ENCODE measurements around the gene LPXN.

The LPXN gene

DNA sequence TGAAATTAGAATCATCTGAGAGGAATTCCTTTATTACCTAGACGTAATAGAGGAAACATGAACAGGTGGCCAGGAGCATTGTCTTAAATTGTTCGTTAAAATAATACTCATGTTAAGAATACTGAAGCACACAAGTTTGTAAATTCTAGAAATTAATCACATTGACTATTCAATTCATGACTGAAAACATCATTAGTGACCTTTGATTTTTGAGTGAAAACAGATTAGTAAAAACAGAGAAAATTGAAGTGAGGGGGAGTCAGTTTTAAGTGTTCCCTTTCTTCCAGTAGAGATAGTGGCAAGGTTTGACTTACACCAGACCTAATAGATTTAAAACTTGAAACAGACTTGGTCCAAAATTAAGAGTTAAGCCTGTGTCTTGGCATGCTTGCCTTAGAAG lies 4.7 kb upstream of the LPXN start:
- TF ChIP-seq CTCF (conservative IDR thresholded peaks at IDR 0.05; ENCODE audit: low read length): no peak
- no peak for DNase-seq (ENCODE audit: low read depth)
- H3K4me3 ChIP-seq (ENCODE audit: low read length): peak overlapping the region; percentile 86

GRCh38 chr11:58579192-58580129 lies 3.8 kb upstream of the LPXN start:
- DNase-seq (ENCODE audit: low read depth): peak; percentile 90
- H3K4me3 ChIP-seq (ENCODE audit: low read length): peak overlapping the region; percentile 86
- TF ChIP-seq CTCF (conservative IDR thresholded peaks at IDR 0.05; ENCODE audit: low read length): peak; percentile 69

DNA sequence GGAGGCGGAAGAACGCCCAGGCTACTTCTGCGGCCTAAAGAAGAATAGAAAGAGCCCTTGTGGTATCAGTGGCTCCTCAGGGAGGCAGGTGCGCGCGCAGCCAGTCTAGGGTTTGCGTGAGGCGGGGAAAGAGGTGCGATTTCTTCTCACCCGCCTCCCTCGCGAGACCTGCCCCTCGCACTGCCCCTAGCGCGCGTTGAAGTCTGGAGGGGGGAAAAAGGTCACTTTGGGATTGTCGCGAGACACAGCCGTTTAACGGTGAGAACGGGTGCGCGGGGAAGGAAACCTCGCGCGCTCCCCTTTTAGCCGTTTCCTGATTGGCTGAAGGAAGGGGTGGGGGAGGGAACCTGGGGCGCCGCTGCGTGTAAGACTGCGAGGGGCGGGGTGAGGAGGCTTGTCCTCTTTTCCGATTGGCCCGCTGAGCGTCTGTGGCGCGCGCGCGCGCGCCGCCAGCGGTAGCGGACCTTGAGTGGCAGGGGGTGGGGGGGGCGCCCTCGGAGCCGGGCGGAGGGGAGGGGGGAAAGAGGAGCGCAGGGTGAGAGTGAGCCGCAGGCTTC lies 3.1 kb upstream of the LPXN start, which contains the start of gene ZFP91:
ZFP91 (plus strand) TSS at position 429 of the 557 bp plus-strand sequence. CDS start 219 bp downstream, outside the sequence.
- TF ChIP-seq CTCF (conservative IDR thresholded peaks at IDR 0.05; ENCODE audit: low read length): no peak
- peak within 1 kb of the TSS; percentile 95 for H3K4me3 ChIP-seq (ENCODE audit: low read length)
- DNase-seq (ENCODE audit: low read depth): peak; percentile 98

DNA sequence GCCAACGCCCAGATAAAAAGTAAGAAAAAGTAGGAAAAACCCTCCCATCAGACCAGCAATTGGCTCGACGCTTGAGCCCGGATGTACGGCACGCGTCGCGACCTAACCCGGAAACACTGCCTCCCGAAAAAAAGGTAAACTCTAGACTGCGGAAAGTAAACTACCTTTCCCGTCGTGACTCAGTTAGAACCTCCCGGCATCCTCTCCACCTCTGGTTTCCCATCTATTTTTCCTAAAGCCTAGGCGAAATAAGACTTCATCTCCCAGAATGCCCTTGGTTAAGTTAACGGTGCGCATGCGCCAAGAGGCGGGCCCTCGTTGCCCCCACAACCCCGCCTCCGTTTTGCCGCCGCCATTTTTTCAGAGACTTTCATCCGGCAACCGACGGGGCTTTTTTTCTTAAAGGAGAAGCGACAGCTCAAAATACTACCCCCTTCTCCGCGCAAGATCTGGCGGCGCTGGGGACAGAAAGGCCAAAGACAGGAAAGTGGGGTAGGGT lies 2.5 kb upstream of the LPXN start:
- DNase-seq (ENCODE audit: low read depth): peak; percentile 99
- peak overlapping the region; percentile 95 for H3K4me3 ChIP-seq (ENCODE audit: low read length)
- no peak for TF ChIP-seq CTCF (conservative IDR thresholded peaks at IDR 0.05; ENCODE audit: low read length)

- peak overlapping the region; percentile 95 for H3K4me3 ChIP-seq (ENCODE audit: low read length)
- DNase-seq (ENCODE audit: low read depth): peak; percentile 93
- no peak for TF ChIP-seq CTCF (conservative IDR thresholded peaks at IDR 0.05; ENCODE audit: low read length)
Observed at GRCh38 chr11:58577555-58578135, 2.0 kb upstream of the LPXN start.

- TF ChIP-seq CTCF (conservative IDR thresholded peaks at IDR 0.05; ENCODE audit: low read length): peak; percentile 63
- H3K4me3 ChIP-seq (ENCODE audit: low read length): peak overlapping the region; percentile 95
- DNase-seq (ENCODE audit: low read depth): peak; percentile 64
Observed at GRCh38 chr11:58576887-58577471, 1.3 kb upstream of the LPXN start.

Data from AG10803 (cell line).